Stimulated activated CD8-positive, alpha-beta memory T cell treated with anti-CD3 and anti-CD28 coated beads, Interleukin-12 subunit alpha, Interleukin-12 subunit beta, amount 100 ng/mL, for 24 hours (primary cell): ENCODE results near the gene SERHL2.
"Not testable (repeated sequence)": the region's sequence is repeated elsewhere in the genome, so short reads cannot be mapped to it uniquely, and the experiment has no call there.

Source experiments
- DNase-seq: peaks from one replicate; pipeline ENCODE4 v3.0.0-alpha.2; 2020; ENCODE audit errors: extremely low read depth

Gene SERHL2

GRCh38 chr22:42574046-42574445 is 20.3 kb downstream of the SERHL2 start:
- not testable (repeated sequence) for DNase-seq

GRCh38 chr22:42574468-42574867 is 20.7 kb downstream of the SERHL2 start:
- not testable (repeated sequence) for DNase-seq

GRCh38 chr22:42575996-42576574 is 22.3 kb downstream of the SERHL2 start:
- not testable (repeated sequence) for DNase-seq

GRCh38 chr22:42577141-42577540 is 23.4 kb downstream of the SERHL2 start:
- not testable (repeated sequence) for DNase-seq

- no peak for DNase-seq
Measured at GRCh38 chr22:42577623-42578240, 24.0 kb downstream of the SERHL2 start.

GRCh38 chr22:42580040-42580439 is 26.3 kb downstream of the SERHL2 start:
- DNase-seq: not testable (repeated sequence)

- DNase-seq: not testable (repeated sequence)
Measured at GRCh38 chr22:42581194-42581761, 27.5 kb downstream of the SERHL2 start.

- peak; percentile 72 for DNase-seq
Measured at GRCh38 chr22:42581762-42582716, 28.3 kb downstream of the SERHL2 start.

GRCh38 chr22:42582987-42583386 is 29.2 kb downstream of the SERHL2 start:
- no peak for DNase-seq

GRCh38 chr22:42584364-42584940 is 30.7 kb downstream of the SERHL2 start:
- DNase-seq: no peak

- no peak for DNase-seq
Measured at GRCh38 chr22:42585096-42585495, 31.3 kb downstream of the SERHL2 start.

- no peak for DNase-seq
Measured at GRCh38 chr22:42586381-42586780, 32.6 kb downstream of the SERHL2 start.

GRCh38 chr22:42587588-42588175 is 33.9 kb downstream of the SERHL2 start:
- no peak for DNase-seq

- DNase-seq: no peak
Measured at GRCh38 chr22:42591987-42592386, 38.2 kb downstream of the SERHL2 start.

- no peak for DNase-seq
Measured at GRCh38 chr22:42595434-42595833, 41.7 kb downstream of the SERHL2 start.

GRCh38 chr22:42596336-42596735 is 42.6 kb downstream of the SERHL2 start:
- DNase-seq: no peak

- no peak for DNase-seq
Measured at GRCh38 chr22:42596863-42597530, 43.2 kb downstream of the SERHL2 start.

- DNase-seq: no peak
Measured at GRCh38 chr22:42601879-42602465, 48.2 kb downstream of the SERHL2 start.

GRCh38 chr22:42602470-42602869 is 48.7 kb downstream of the SERHL2 start:
- no peak for DNase-seq

GRCh38 chr22:42603427-42603826 is 49.7 kb downstream of the SERHL2 start:
- no peak for DNase-seq

- no peak for DNase-seq
Measured at GRCh38 chr22:42604403-42604802, 50.6 kb downstream of the SERHL2 start.
